ENCODE measurements around the gene STIMATE. TPM values are rescaled to one million over a fixed set of nuclear protein-coding genes. Genes with fewer than 3 reads are reported as not detected.

STIMATE gene
- total RNA-seq, 2 donors from 2014 or later, result 20.3 to 23.7 TPM

DNA sequence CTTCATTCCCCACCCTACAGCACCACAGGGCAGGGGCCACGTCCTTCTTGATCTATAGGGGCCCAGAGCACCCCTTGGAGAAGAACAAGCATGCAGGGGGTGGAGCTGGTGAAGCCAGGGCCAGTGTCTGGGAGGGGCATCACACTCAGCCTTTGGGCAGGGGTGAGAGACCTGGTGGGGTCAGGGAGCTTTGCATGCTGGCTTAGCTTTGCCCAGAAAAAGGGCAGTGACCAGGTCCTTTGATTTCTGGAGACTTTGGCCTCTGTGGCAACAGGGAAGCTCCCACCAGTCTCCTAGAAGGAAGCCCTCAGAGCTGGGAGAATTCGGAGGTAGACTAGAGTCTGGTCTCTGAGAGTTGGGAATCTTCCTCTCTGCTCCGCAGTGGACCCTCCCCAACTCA, 67.9 kb downstream of the STIMATE start:
- Mint-ChIP-seq H3K4me3 (no peak overlapping the region), H3K27me3 (ENCODE audit: insufficient read depth) (no peaks in the 10 kb centered on the region), H3K9me3 (no peaks in the 10 kb centered on the region), H3K27ac (no peak overlapping the region), H3K36me3 (ENCODE audit: low read depth) (no peaks in the 10 kb centered on the region), H3K4me1 (peaks cover 12% of the 10 kb centered on the region)
- Histone ChIP-seq H3K9me3 (ENCODE audit: control insufficient read depth, low read length) (no peaks in the 10 kb centered on the region), H3K4me1 (ENCODE audit: control insufficient read depth, insufficient read depth, low read length) (no peaks in the 10 kb centered on the region), H3K27me3 (ENCODE audit: control insufficient read depth, insufficient read depth, low read length, poor library complexity, severe bottlenecking) (no peaks in the 10 kb centered on the region), H3K4me3 (ENCODE audit: low read length) (no peak overlapping the region), H3K27ac (ENCODE audit: low read depth, low read length) (no peak overlapping the region), H3K9ac (ENCODE audit: extremely low read depth, low read length, poor library complexity, severe bottlenecking) (no peak overlapping the region), H3K36me3 (ENCODE audit: control insufficient read depth, insufficient read depth, low read length) (no peaks in the 10 kb centered on the region)
- DNase-seq, result no peak
- WGBS, 2 experiments (ENCODE audit: insufficient coverage in 1 of 2, insufficient read length in 1 of 2), result 88 to 100% methylated on average over 1 to 3 of the region's 3 CpGs
- TF ChIP-seq, protein P1, sequence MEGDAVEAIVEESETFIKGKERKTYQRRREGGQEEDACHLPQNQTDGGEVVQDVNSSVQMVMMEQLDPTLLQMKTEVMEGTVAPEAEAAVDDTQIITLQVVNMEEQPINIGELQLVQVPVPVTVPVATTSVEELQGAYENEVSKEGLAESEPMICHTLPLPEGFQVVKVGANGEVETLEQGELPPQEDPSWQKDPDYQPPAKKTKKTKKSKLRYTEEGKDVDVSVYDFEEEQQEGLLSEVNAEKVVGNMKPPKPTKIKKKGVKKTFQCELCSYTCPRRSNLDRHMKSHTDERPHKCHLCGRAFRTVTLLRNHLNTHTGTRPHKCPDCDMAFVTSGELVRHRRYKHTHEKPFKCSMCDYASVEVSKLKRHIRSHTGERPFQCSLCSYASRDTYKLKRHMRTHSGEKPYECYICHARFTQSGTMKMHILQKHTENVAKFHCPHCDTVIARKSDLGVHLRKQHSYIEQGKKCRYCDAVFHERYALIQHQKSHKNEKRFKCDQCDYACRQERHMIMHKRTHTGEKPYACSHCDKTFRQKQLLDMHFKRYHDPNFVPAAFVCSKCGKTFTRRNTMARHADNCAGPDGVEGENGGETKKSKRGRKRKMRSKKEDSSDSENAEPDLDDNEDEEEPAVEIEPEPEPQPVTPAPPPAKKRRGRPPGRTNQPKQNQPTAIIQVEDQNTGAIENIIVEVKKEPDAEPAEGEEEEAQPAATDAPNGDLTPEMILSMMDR (conservative IDR thresholded peaks at IDR 0.05), result no peak

DNA sequence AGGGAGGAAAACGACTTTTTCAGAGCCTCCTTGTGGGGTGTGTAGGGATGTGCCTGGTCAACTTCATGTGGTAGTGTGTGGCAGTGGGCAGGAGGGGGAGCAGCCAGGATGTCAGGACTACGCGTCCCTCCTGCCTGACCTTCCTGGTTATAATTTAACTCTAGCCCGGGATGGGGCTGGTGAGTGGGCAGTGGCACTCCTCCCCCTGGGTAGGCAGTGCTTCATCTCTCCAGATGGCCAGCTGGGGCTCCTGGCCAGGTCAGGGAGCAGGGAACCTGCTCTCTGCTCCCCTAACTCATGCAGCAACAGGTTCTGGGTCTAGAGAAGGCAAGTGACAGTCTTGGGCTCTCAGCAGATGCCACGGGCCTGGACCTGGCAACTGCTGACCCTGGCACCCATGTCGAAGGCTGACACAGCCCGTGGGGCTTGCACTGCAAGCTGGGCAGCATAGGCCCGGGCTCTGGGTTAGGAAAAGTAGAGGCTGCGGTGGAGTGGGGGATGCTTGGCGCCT, 69.4 kb downstream of the STIMATE start:
- Histone ChIP-seq H3K4me1 (ENCODE audit: control insufficient read depth, insufficient read depth, low read length) (no peaks in the 10 kb centered on the region), H3K27ac (ENCODE audit: low read depth, low read length) (no peak overlapping the region), H3K27me3 (ENCODE audit: control insufficient read depth, insufficient read depth, low read length, poor library complexity, severe bottlenecking) (no peaks in the 10 kb centered on the region), H3K9me3 (ENCODE audit: control insufficient read depth, low read length) (no peaks in the 10 kb centered on the region), H3K36me3 (ENCODE audit: control insufficient read depth, insufficient read depth, low read length) (no peaks in the 10 kb centered on the region), H3K4me3 (ENCODE audit: low read length) (no peak overlapping the region), H3K9ac (ENCODE audit: extremely low read depth, low read length, poor library complexity, severe bottlenecking) (no peak overlapping the region)
- no peaks in the 10 kb centered on the region for H3K36me3 Mint-ChIP-seq (ENCODE audit: low read depth)
- no peaks in the 10 kb centered on the region for H3K27me3 Mint-ChIP-seq (ENCODE audit: insufficient read depth)
- peaks cover 10% of the 10 kb centered on the region for H3K4me1 Mint-ChIP-seq
- TF ChIP-seq, protein P1 (conservative IDR thresholded peaks at IDR 0.05), result peak; percentile 63
- no peak overlapping the region for H3K4me3 Mint-ChIP-seq
- WGBS, 2 experiments (ENCODE audit: insufficient coverage in 1 of 2, insufficient read length in 1 of 2), result 76 to 100% methylated on average over 2 to 10 of the region's 10 CpGs
- H3K9me3 Mint-ChIP-seq, result no peaks in the 10 kb centered on the region
- peak; percentile 67 for DNase-seq
- H3K27ac Mint-ChIP-seq, result no peak overlapping the region

DNA sequence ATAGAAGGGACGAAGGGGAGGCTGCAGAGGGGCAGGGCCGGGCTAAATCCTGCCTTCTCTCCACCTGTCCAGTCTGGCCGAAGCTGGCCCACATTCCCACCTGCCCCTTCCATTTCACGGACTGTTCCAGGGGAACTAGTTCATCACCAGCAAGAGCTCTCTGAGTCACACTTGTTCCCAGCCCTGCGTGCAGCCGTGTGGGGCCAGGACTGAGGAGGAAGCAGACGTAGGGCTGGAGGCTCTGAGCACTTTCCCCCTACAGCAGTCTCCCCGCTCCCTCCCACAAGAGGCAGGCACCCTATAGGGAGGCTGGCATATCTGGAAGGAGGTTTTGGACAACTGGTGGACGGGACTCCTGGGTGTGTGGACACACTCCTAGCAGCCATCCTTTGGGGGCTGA, 69.9 kb downstream of the STIMATE start:
- no peak overlapping the region for H3K4me3 Mint-ChIP-seq
- Histone ChIP-seq H3K4me3 (ENCODE audit: low read length) (no peak overlapping the region), H3K27ac (ENCODE audit: low read depth, low read length) (no peak overlapping the region), H3K9me3 (ENCODE audit: control insufficient read depth, low read length) (no peaks in the 10 kb centered on the region), H3K27me3 (ENCODE audit: control insufficient read depth, insufficient read depth, low read length, poor library complexity, severe bottlenecking) (no peaks in the 10 kb centered on the region), H3K36me3 (ENCODE audit: control insufficient read depth, insufficient read depth, low read length) (no peaks in the 10 kb centered on the region), H3K4me1 (ENCODE audit: control insufficient read depth, insufficient read depth, low read length) (no peaks in the 10 kb centered on the region), H3K9ac (ENCODE audit: extremely low read depth, low read length, poor library complexity, severe bottlenecking) (no peak overlapping the region)
- peaks cover 10% of the 10 kb centered on the region for H3K4me1 Mint-ChIP-seq
- no peaks in the 10 kb centered on the region for H3K9me3 Mint-ChIP-seq
- 77 to 94% methylated on average over 3 to 9 of the region's 9 CpGs for WGBS, 2 experiments (ENCODE audit: insufficient coverage in 1 of 2, insufficient read length in 1 of 2)
- DNase-seq, result no peak
- no peak overlapping the region for H3K27ac Mint-ChIP-seq
- TF ChIP-seq, protein P1 (conservative IDR thresholded peaks at IDR 0.05), result no peak
- H3K36me3 Mint-ChIP-seq (ENCODE audit: low read depth), result no peaks in the 10 kb centered on the region
- no peaks in the 10 kb centered on the region for H3K27me3 Mint-ChIP-seq (ENCODE audit: insufficient read depth)
